Mucosa of descending colon (tissue), 3 donors: Measurements from ENCODE around the gene RAET1E. TPM values are rescaled to one million over a fixed set of nuclear protein-coding genes. Genes with fewer than 3 reads are reported as not detected.

Experiments
- ATAC-seq: fragments of 200-7000 bp; cut with Tn5 transposase; one replicate; pipeline ENCODE4 v1.9.1; 2020; ENCODE audit warnings: mild to moderate bottlenecking, moderate library complexity
- DNase-seq, 3 donors: peaks; one replicate each; pipeline ENCODE4 v3.0.0-alpha.2; 2020
- H3K36me3 ChIP-seq: fragments of 200-600 bp; one replicate; pipeline ENCODE4 v1.8.0; 2021; ENCODE audit warnings: low read depth, mild to moderate bottlenecking
- H3K4me1 ChIP-seq: fragments of 200-600 bp; one replicate; pipeline ENCODE4 v1.8.0; 2021; ENCODE audit warnings: low read depth, mild to moderate bottlenecking
- H3K4me3 ChIP-seq: fragments of 200-600 bp; one replicate; pipeline ENCODE4 v1.8.0; 2021; ENCODE audit warnings: mild to moderate bottlenecking
- H3K9me3 ChIP-seq: fragments of 200-600 bp; one replicate; pipeline ENCODE4 v1.8.0; 2021; ENCODE audit warnings: mild to moderate bottlenecking
- intact Hi-C, 2 donors: fragments of 100-400 bp; cut with DNase I in 1 of 2; cut with micrococcal nuclease in 1 of 2; formaldehyde crosslinking; loops; one replicate each; pipeline versions ENCODE4 v1.11.0 to v1.11.1; 2022; cut with DNase I, micrococcal nuclease
- total RNA-seq, 3 donors: library from RNA; stranded (reverse); fragmentation: NEBNext Ultra II Directional in 2 of 3; extraction: Animal tissue kit (Norgen Biotek cat#: 25700) in 2 of 3; gene quantifications; one replicate each; pipeline versions ENCODE4 v1.2.1 to v1.2.4, GENCODE V29; 2021 to 2023
- TF ChIP-seq, protein P1 (sequence below): fragments of 200-600 bp; IDR thresholded peaks from one replicate; pipeline ENCODE4 v1.8.0; 2022; ENCODE audit warnings: antibody characterized with exemption, mild to moderate bottlenecking
- donor health status: DM: no; HTN: no; CAD: no; lungs with moderate emphysema.
- donor health status: DM: no; HTN: no; CAD: no.
- donor health status: DM: no; HTN: yes; CAD: no.

The RAET1E gene
- total RNA-seq, 3 donors from 2014 or later = 0.16 to 0.58 TPM; not detected in 1

DNA sequence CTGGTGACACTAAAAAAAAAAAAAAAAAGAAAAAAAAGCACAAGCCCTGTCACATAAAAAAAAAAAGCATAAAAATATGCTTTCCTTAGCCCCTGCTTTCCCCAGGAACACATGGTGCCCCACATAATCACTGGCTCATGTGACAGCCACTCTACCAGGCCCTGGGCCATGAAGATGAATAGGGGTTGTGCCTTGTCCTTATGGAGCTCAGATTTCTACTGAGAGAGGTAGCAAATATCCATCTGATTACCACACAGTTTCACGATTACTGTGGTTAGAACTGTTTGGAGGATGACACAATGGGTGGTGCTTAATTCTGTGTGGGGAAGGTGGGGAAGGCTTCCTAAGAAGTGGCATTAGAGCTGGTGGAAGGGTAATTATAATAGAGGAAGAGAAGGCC is 9.3 kb downstream of the RAET1E start:
- Histone ChIP-seq H3K36me3 (no peaks in the 10 kb centered on the region), H3K4me1 (peaks cover 2% of the 10 kb centered on the region), H3K4me3 (no peak overlapping the region), H3K9me3 (no peaks in the 10 kb centered on the region)
- DNase-seq (no peak), ATAC-seq (no peak)
- intact Hi-C loops = no loop called here
- TF ChIP-seq, protein P1, sequence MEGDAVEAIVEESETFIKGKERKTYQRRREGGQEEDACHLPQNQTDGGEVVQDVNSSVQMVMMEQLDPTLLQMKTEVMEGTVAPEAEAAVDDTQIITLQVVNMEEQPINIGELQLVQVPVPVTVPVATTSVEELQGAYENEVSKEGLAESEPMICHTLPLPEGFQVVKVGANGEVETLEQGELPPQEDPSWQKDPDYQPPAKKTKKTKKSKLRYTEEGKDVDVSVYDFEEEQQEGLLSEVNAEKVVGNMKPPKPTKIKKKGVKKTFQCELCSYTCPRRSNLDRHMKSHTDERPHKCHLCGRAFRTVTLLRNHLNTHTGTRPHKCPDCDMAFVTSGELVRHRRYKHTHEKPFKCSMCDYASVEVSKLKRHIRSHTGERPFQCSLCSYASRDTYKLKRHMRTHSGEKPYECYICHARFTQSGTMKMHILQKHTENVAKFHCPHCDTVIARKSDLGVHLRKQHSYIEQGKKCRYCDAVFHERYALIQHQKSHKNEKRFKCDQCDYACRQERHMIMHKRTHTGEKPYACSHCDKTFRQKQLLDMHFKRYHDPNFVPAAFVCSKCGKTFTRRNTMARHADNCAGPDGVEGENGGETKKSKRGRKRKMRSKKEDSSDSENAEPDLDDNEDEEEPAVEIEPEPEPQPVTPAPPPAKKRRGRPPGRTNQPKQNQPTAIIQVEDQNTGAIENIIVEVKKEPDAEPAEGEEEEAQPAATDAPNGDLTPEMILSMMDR = no peak

DNA sequence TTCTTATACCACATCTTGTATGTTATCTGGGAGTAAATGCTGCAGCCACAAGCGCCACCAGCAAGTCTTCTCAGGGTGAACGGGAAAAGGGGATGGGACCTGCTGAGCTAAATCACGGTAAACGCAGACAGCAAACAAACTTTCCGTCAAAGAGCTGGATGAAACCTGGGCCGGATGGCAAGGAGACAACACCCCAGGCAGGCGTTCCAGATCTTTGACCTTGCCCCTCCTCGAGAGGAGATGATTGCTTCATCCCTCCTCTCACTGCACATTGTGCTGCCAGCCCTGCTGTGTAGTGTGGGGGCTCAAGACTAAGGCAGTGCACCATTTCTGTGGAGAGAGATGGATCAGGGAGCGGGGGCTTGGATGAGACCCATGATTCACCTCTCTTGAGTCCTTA is 9.8 kb downstream of the RAET1E start:
- Histone ChIP-seq H3K9me3 (no peaks in the 10 kb centered on the region), H3K36me3 (no peaks in the 10 kb centered on the region), H3K4me1 (peaks cover 2% of the 10 kb centered on the region), H3K4me3 (no peak overlapping the region)
- intact Hi-C loops = no loop called here
- ATAC-seq (peak; percentile 74), DNase-seq (no peak)
- TF ChIP-seq, protein P1 = no peak

DNA sequence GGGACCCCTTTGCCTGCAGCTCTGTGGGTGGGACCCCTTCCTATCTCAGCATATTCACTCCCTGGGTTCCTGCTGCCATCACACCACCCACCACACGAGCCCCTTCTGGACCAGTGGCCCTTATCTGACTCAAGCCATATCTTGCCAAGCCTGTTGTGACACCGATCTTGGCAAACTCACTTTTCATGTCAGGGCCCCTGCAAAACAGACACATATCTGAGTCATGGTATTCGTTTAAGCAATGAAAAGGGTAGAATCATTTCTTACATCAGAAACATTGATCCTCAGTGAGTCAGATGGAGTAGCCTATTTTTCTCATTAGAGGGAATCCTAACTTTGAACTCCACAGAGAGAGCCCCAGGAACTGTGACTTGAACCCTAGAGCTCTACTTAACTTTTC is 10.6 kb downstream of the RAET1E start:
- TF ChIP-seq, protein P1 = no peak
- no peaks in the 10 kb centered on the region for H3K9me3 ChIP-seq
- peaks cover 2% of the 10 kb centered on the region for H3K4me1 ChIP-seq
- no peak overlapping the region for H3K4me3 ChIP-seq
- intact Hi-C loops = no loop called here
- no peak for ATAC-seq
- no peaks in the 10 kb centered on the region for H3K36me3 ChIP-seq
- DNase-seq = no peak

DNA sequence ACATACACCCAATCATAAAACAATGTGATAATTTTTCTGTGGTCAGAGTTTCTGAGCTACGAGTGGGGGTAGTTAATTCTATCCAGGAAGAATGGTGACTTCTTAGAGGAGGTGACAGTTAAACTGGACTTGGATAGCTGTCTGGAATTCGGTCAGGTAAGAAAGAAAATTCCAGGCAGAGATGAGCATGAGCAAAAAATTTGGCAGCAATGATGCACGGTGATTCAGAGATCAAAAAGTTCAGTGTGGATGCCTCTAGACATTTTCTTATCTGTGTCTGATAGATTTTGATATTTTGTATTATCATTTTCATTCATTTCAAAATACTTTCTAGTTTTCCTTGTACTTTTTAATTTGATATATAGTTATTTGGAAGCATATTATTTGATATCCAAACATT is 12.0 kb downstream of the RAET1E start:
- DNase-seq = no peak
- intact Hi-C loops = no loop called here
- ATAC-seq = no peak
- Histone ChIP-seq H3K4me1 (peaks cover 2% of the 10 kb centered on the region), H3K9me3 (no peaks in the 10 kb centered on the region), H3K36me3 (no peaks in the 10 kb centered on the region), H3K4me3 (no peak overlapping the region)
- TF ChIP-seq, protein P1 = no peak

DNA sequence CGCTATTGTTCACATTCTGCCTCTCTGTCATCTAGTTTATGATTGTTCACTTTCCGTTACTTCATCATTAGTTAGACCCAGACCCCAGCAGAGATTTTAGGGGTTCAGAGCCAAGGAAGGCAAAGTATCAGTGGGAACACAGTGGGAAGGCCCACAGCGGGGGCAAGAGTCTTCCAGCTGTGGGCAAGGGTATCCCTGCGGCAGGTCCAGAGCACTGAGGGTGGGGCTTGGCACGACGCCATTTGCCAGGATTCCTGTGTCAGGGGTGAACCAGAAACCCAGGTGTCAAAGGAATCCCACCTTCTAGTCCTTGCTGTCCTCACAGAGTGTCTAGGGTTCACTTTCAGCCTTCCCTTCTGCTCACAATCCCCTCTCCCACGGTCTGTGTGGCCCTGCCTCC is 13.3 kb downstream of the RAET1E start:
- DNase-seq = no peak
- Histone ChIP-seq H3K4me1 (peaks cover 2% of the 10 kb centered on the region), H3K9me3 (no peaks in the 10 kb centered on the region), H3K4me3 (no peak overlapping the region), H3K36me3 (no peaks in the 10 kb centered on the region)
- no peak for ATAC-seq
- TF ChIP-seq, protein P1 = no peak
- intact Hi-C loops = no loop called here

DNA sequence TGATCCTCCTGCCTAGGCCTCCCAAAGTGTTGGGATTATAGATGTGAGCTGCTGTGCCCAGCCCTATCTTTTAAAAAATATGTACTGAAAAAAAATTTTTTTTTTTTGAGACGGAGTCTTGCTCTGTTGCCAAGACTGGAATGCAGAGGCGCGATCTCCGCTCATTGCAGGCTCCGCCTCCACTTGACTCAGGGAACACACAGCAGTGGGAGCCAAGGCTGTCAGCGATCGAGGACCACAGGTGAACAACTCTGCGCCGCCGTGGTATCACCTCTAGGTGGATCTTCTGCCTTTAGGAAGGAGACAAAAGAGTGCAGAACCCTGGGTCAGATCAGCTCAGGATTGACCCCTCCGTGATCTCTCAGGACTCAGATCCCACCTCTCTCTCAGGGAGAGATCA is 13.7 kb downstream of the RAET1E start:
- Histone ChIP-seq H3K36me3 (no peaks in the 10 kb centered on the region), H3K4me1 (peaks cover 2% of the 10 kb centered on the region), H3K4me3 (no peak overlapping the region), H3K9me3 (no peaks in the 10 kb centered on the region)
- no peak for DNase-seq
- intact Hi-C loops = no loop called here
- peak; percentile 17 for ATAC-seq
- TF ChIP-seq, protein P1 = no peak
